Neuron (in vitro differentiated cells): ENCODE measurements around the gene KRT71.

Experiments
- H2AFZ ChIP-seq: one replicate; pipeline ENCODE4 v1.6.1; 2013; ENCODE audit warnings: low read depth, mild to moderate bottlenecking, inconsistent platforms, low read length, moderate library complexity
- H3K27me3 ChIP-seq: one replicate; pipeline ENCODE4 v1.6.1; 2013; ENCODE audit warnings: low read length; ENCODE audit not compliant: insufficient read depth
- H3K36me3 ChIP-seq: one replicate; pipeline ENCODE4 v1.6.1; 2013; ENCODE audit warnings: low read length; ENCODE audit not compliant: insufficient read depth
- H3K4me1 ChIP-seq: one replicate; pipeline ENCODE4 v1.6.1; 2013; ENCODE audit warnings: low read length; ENCODE audit not compliant: insufficient read depth
- H3K4me3 ChIP-seq: 2 replicates; pipeline ENCODE4 v1.5.1; 2013; ENCODE audit warnings: mild to moderate bottlenecking, low read length, moderate library complexity
- H3K9me3 ChIP-seq: one replicate; pipeline ENCODE4 v1.6.1; 2013; ENCODE audit warnings: low read length

KRT71 gene

DNA sequence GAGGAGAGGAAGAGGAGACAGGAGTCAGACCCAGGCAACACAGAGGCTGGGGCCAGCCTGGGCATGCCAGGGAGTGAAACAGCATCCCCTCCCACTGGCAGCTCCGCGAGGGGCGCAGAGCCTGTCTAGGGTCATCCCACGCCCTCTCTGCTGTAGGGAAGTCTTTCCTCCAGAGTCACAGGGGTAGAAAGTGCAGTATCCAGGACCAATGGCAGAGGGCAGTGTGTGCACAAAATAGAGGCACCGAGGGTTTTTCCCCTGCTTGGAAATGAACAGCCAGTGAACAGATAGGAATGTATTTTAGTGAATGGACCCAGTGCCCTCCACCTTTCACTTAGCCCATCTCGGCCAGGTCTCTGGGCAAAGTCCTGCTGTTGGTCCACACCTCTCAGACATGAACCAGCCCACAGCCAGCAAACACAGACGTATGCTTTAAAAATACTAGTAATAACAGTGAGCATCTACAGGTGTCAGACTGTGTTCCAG lies 30.1 kb upstream of the KRT71 start:
- Histone ChIP-seq H3K27me3 (peaks cover 3% of the 10 kb centered on the region), H3K4me3 (no peak overlapping the region), H3K4me1 (no peaks in the 10 kb centered on the region), H3K9me3 (no peaks in the 10 kb centered on the region), H3K36me3 (no peaks in the 10 kb centered on the region), H2AFZ (no peak overlapping the region)

DNA sequence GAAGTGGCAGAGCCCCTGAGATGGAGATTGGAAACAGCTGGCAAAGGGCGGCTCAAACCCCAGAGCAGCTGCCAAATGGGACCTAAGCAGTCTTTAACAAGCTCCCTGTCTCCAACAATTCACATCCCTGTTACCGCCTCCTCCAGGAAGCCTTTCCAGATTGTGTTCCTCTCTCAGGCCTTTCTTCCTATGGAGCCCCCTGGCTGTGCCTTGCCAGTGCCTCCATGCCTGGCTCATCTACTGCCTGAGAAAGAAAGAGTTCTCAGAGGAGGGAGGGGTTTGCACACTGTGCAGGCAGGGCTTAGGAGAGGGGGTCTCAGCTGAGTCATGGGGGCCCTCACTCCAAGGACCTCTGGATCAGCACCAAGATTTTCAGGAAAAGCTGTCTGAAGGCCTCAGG lies 29.5 kb upstream of the KRT71 start:
- Histone ChIP-seq H2AFZ (no peak overlapping the region), H3K9me3 (no peaks in the 10 kb centered on the region), H3K4me3 (no peak overlapping the region), H3K27me3 (peaks cover 3% of the 10 kb centered on the region), H3K36me3 (no peaks in the 10 kb centered on the region), H3K4me1 (no peaks in the 10 kb centered on the region)

DNA sequence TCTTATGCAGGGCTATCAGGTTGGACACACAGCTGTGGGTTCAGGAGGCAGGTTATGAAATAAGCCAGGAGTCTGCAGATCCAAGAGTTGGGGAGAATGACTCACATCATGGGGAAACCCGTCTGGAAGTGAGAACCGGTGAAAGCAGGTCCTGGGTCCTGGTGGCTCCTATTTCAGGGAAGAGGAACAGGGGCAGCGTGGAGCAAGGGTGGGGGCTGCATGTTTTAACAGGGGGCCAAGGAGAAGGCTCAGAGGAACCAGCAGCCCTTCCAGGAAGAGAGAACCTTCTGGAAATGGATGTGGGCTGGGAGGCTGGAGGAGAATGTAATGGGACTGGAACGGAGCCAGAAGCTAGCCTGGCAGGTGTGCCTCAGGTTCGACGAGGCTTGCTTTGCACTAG lies 28.5 kb upstream of the KRT71 start:
- H3K27me3 ChIP-seq, result peaks cover 3% of the 10 kb centered on the region
- H3K4me1 ChIP-seq, result no peaks in the 10 kb centered on the region
- H3K36me3 ChIP-seq, result no peaks in the 10 kb centered on the region
- no peaks in the 10 kb centered on the region for H3K9me3 ChIP-seq
- no peak overlapping the region for H3K4me3 ChIP-seq
- no peak overlapping the region for H2AFZ ChIP-seq

DNA sequence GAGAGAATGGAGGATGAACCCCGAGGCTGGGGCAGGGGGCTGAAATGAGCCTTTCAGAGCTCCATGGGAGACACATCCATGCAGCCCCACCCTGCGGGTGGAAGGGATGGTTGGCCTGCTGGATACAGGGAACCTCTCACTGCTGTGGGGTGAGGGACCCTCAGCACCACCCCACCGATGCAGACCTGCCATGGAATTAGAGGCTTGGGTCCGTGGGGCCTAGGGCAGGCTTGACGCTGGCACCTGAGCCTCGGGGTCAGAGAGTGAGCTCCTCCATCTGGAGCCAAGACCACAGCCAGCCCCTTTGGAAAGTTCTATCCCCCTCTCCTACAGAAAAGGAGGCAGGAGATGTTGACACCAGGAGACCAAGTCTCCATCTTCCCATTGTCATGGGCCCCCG lies 28.1 kb upstream of the KRT71 start:
- H3K27me3 ChIP-seq, result peaks cover 3% of the 10 kb centered on the region
- H3K36me3 ChIP-seq, result no peaks in the 10 kb centered on the region

DNA sequence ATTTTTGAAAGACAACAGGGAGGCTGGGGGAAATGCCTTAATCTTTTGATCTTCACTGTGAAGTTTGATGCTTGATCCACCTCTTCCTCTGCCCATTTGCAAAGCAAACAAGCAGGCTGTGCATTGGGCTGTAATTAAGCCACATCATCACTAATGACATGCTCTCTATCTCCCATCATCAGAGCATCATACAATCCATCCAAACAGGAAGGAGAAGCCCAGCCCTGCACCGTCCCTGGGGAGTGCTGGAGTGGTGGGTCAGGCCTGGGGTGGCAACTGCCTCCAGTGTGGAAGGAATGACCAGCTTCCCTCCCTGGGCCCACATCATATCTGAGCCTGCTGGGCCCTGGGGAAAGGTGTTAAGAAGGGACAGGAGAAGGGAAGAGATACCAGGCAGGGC lies 27.6 kb upstream of the KRT71 start:
- no peaks in the 10 kb centered on the region for H3K4me1 ChIP-seq
- no peaks in the 10 kb centered on the region for H3K36me3 ChIP-seq
- peaks cover 3% of the 10 kb centered on the region for H3K27me3 ChIP-seq
- no peak overlapping the region for H3K4me3 ChIP-seq
- no peaks in the 10 kb centered on the region for H3K9me3 ChIP-seq
- H2AFZ ChIP-seq, result no peak overlapping the region

More for the DNA sequence above, 28.1 kb upstream of the KRT71 start:
- H3K4me3 ChIP-seq, result no peak overlapping the region
- H3K9me3 ChIP-seq, result no peaks in the 10 kb centered on the region
- H3K4me1 ChIP-seq, result no peaks in the 10 kb centered on the region
- no peak overlapping the region for H2AFZ ChIP-seq

DNA sequence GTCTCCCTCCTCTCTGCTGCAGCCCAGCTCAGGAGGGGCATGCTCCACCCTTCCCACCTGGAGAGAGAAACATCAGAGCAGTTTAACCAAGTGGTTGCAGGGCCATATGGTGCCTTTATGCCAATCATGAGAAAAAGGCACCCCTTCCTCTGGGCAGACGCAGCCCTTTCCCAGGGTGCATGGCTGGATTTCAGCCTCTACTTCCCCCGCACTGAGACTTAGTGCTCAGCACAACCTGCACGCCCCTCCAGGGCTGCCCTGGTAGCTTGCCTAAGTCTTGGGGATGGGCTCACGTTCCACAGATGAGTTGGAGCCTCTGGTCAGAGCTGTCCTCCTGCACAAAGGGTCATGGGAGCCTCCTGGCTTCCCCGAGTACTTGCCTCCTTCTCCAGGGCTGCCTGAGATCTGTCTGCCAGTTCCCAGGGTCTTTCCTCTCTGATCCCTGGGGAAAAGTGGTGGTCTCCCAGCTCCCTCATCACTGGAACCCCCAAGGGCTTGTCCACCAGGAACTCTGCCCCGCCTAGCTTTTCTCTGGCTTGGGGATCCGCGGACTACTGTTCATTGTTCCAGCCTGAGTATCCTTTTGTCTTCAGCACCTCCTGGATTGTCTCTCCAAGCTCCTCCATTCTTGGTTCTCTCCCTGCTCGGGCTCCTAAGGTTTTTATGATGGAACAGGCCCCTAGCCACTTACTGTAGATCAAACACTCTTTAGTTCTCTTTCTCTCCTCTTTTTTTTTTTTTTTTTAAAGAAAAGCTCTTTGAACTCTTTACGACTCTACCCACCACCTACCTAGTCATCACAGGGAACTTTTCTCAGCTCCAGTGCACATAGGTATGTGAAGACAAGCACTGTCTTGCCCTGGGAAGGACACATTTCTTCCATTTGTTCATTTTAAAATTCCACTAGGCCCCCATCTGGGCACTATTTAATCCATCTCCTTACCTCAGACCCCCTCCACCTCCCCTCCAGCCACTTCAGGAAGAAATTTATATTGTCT lies 26.8 kb upstream of the KRT71 start:
- Histone ChIP-seq H3K27me3 (peaks cover 3% of the 10 kb centered on the region), H3K4me1 (no peaks in the 10 kb centered on the region), H3K36me3 (no peaks in the 10 kb centered on the region), H2AFZ (no peak overlapping the region), H3K4me3 (no peak overlapping the region), H3K9me3 (no peaks in the 10 kb centered on the region)

DNA sequence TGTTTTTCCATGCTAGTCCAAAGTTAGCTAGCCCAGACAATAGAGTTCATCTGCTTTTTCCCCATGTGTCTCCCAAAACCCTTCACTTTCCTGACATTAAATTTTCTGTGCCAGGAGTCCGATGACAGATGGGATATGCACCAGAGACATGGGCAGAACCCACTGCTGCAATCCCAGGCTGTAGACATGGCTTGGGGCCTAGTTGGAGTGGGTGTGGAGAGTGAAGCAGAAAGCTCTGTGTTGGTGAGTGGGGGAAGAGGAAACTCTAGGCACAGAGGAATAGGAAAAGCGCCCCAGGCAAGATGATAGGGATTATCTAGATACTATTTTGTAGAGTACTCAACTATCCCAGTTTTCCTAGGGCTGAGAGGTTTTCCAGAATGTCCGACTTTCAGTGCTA lies 25.5 kb upstream of the KRT71 start:
- Histone ChIP-seq H3K4me3 (no peak overlapping the region), H3K9me3 (no peaks in the 10 kb centered on the region), H3K36me3 (no peaks in the 10 kb centered on the region), H3K27me3 (peaks cover 3% of the 10 kb centered on the region), H2AFZ (no peak overlapping the region), H3K4me1 (no peaks in the 10 kb centered on the region)

DNA sequence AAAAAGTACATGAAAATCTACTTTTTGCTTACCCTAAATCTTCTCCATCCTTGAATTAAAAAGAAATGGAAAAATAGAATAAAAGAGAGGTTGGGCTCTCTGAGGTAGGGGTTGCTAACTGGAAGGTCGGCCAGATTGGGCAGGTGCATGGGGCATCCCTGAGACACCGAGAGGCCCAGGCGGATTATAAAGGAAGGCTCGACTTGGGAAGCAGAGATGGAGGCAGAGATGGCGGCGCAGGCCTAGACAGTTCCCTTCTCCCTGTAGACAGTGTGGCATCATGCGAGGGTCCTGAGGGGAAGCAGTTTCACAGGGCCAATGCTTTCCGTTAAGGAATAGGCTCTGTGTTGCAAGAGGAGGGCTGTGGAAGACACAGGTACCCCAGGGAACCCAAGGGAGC lies 24.4 kb upstream of the KRT71 start:
- no peaks in the 10 kb centered on the region for H3K4me1 ChIP-seq
- no peaks in the 10 kb centered on the region for H3K36me3 ChIP-seq
- H3K27me3 ChIP-seq, result peaks cover 3% of the 10 kb centered on the region
- no peak overlapping the region for H2AFZ ChIP-seq
- no peaks in the 10 kb centered on the region for H3K9me3 ChIP-seq
- no peak overlapping the region for H3K4me3 ChIP-seq

DNA sequence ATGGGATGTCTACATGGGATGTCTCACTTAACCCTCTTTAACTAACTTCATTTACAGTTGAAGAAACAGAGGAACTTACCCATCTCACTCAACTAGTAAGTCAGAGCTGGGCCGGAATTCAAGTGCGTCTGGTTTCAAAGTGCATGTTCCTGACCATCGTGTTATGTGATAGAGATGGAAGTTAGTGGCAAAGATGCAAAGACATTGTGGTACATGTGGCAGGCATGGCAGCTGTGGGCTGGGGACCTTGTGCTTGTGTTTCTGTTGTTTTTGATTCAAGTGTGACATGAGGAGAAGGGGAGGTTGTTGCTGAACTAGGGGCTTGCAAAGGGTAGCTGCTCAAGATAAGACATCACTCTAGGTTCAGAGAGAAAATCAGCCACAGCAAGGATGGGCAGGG lies 23.0 kb upstream of the KRT71 start:
- Histone ChIP-seq H3K27me3 (peaks cover 3% of the 10 kb centered on the region), H2AFZ (no peak overlapping the region), H3K4me3 (no peak overlapping the region), H3K4me1 (no peaks in the 10 kb centered on the region), H3K36me3 (no peaks in the 10 kb centered on the region), H3K9me3 (no peaks in the 10 kb centered on the region)

DNA sequence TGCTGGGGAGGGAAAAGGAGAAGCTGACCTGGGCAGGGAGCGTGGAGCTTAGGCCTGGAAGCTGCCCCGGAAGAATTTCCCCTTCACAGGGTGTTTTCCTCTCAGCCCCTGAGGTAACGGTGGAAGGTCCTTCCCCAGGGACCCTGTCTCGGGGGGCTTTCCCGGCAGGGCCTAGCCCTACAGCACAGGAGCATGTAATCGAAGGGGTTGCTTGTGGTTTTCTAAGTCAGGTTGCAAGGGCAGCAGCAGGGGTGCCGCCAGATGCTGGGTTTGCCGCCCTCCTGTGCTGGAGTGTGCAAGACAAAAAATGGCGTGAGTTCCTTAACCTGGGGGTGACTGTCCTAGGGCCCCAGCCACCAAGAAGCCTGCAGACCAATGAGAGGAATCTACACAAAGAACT lies 22.3 kb upstream of the KRT71 start:
- Histone ChIP-seq H3K36me3 (no peaks in the 10 kb centered on the region), H3K4me1 (no peaks in the 10 kb centered on the region), H2AFZ (no peak overlapping the region), H3K9me3 (no peaks in the 10 kb centered on the region), H3K27me3 (peaks cover 3% of the 10 kb centered on the region), H3K4me3 (no peak overlapping the region)

DNA sequence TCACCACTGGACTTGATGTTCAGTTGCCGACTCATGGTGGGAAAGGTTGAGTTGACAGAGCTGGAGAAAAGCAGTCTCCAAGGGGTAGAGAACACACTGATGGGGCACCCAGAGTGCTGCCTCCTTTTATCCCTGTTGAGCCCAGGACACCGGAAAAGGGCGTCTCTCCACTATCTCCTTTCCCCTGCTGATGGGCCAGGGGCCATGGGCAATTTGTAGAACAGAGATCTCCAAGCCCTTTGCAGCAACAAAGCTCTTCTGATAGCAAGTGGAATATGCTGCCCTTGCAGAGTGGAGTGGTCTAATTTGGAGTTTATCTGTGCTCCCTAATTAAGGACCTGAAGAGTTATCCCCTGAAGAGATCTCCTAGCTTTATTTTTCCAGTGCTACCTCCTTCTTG lies 20.8 kb upstream of the KRT71 start, which contains the start of gene KRT74:
KRT74 (minus strand) TSS at position 101 of the 400 bp plus-strand sequence; CDS start at position 35, 66 bp downstream.
- Histone ChIP-seq H3K27me3 (peaks cover under 1% of the 10 kb centered on the region), H3K4me1 (no peaks in the 10 kb centered on the region), H3K4me3 (no peak within 1 kb of the TSS), H3K36me3 (no peaks in the 10 kb centered on the region), H2AFZ (no peak within 1 kb of the TSS), H3K9me3 (no peaks in the 10 kb centered on the region)

DNA sequence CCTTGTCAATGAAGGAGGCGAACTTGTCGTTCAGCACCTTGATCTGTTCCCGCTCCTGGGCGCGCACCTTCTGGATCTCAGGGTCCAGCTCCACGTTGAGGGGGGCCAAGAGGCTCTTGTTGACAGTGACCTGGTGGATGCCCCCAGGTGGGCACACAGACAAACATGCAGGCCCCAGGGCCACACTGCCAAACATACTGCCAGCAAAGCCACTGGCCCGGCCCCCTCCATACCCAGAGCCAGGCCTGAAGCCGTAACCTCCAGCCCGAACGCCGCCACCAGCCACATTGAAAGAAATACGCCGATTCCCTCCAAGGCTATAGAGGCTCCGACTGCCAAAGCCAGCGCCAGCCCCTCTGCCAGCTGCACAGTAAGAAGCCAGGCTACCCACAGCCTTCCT lies 20.4 kb upstream of the KRT71 start:
- H3K4me1 ChIP-seq, result no peaks in the 10 kb centered on the region
- H3K36me3 ChIP-seq, result no peaks in the 10 kb centered on the region
- H3K27me3 ChIP-seq, result no peaks in the 10 kb centered on the region
- H2AFZ ChIP-seq, result no peak overlapping the region
- no peaks in the 10 kb centered on the region for H3K9me3 ChIP-seq
- no peak overlapping the region for H3K4me3 ChIP-seq

DNA sequence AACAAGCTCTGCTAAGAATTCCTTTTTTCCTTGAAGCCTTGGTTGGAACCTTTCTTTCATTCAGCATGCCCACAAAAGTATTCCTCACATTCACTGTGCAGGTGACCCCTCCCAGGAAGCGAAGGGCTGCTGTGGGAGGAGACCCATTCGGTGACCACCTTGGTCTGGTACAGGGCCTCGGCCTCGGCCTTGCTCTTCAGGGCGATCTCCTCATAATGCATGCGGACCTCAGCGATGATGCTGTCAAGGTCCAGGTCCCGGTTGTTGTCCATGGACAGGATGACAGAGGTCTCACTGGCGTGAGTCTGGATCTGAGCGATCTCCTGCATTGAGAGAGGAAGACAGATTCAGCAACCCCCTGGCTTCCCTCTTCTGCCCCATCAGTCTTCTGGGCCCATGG lies 17.6 kb upstream of the KRT71 start:
- H3K4me3 ChIP-seq, result no peak overlapping the region
- H3K36me3 ChIP-seq, result no peaks in the 10 kb centered on the region
- no peaks in the 10 kb centered on the region for H3K27me3 ChIP-seq
- no peaks in the 10 kb centered on the region for H3K4me1 ChIP-seq
- no peaks in the 10 kb centered on the region for H3K9me3 ChIP-seq
- H2AFZ ChIP-seq, result no peak overlapping the region
